ENCODE measurements around the gene DNAAF2. TPM values are rescaled to one million over a fixed set of nuclear protein-coding genes. Genes with fewer than 3 reads are reported as not detected.
"Not testable (repeated sequence)": the region's sequence is repeated elsewhere in the genome, so short reads cannot be mapped to it uniquely, and the experiment has no call there.

The DNAAF2 gene
- total RNA-seq, 1 donor from 2014 or later, result 12.3 TPM

GRCh38 chr14:49584981-49585640, 49.9 kb downstream of the DNAAF2 start:
- Mint-ChIP-seq H3K36me3 (ENCODE audit: low read depth) (peaks cover 54% of the 10 kb centered on the region), H3K4me1 (peaks cover 37% of the 10 kb centered on the region), H3K4me3 (peak overlapping the region; percentile 89), H3K27ac (peak overlapping the region; percentile 99)
- intact Hi-C loops (cut with micrococcal nuclease), result loop anchor here (5.0 to 10.0 kb wide), 3 partner anchors 123 to 1510 kb away; partner anchors contain the start of genes MAP4K5 and TRIM9
- H3K27me3 Mint-ChIP-seq, H3K9me3 Mint-ChIP-seq: not testable (repeated sequence)
- DNase-seq, result peak; percentile 68

DNA sequence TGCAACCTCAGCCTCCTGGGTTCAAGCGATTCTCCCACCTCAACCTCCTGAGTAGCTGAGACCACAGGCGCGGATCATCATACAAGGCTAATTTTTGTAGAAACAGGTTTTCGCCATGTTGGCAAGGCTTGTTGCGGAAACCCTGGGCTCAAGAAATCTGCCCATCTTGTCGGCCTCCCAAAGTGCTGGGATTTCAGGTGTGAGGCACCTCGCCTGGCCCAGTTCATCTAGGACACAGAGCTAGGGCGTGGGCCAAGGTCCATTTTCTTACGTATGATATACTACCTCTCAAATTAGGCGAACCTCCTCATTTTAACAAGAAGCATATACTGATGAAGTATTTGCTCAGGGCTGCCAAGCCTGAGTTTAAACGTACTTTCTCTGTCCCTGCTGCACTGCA, 51.0 kb downstream of the DNAAF2 start:
- Mint-ChIP-seq H3K27me3 (peaks cover 3% of the 10 kb centered on the region), H3K9me3 (no peaks in the 10 kb centered on the region), H3K36me3 (ENCODE audit: low read depth) (peaks cover 60% of the 10 kb centered on the region), H3K4me3 (peak overlapping the region; percentile 89), H3K4me1 (peaks cover 42% of the 10 kb centered on the region), H3K27ac (peak overlapping the region; percentile 99)
- intact Hi-C loops (cut with micrococcal nuclease), result loop anchor here (10.0 kb wide), 1 partner anchor 1511 kb away; the partner anchor contains the start of gene TRIM9
- no peak for DNase-seq

DNA sequence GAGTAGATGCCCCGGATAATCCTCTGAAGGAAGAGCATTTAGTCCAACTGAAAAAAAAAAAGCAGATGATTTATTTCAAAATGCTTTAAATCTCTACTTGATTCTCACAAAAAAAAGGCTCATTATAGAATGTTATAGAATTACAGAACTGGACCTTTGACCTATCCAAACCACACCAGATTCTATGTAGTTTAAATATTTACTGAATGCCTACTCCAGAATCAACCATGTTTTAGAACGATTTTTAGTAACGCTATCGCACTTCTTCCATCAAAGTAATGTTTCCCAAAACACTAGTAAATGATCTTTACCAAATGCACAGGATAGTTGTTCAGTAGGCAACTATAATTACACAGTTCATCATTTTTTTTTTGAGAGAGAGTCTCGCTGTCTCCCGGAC, 51.4 kb downstream of the DNAAF2 start:
- Mint-ChIP-seq H3K36me3 (ENCODE audit: low read depth) (peaks cover 62% of the 10 kb centered on the region), H3K4me3 (peak overlapping the region; percentile 89), H3K4me1 (peaks cover 46% of the 10 kb centered on the region), H3K9me3 (no peaks in the 10 kb centered on the region), H3K27ac (peak overlapping the region; percentile 62), H3K27me3 (peaks cover 3% of the 10 kb centered on the region)
- DNase-seq, result no peak
- intact Hi-C loops (cut with micrococcal nuclease), result loop anchor here (10.0 kb wide), 1 partner anchor 1511 kb away; the partner anchor contains the start of gene TRIM9

- Mint-ChIP-seq H3K27ac (no peak overlapping the region), H3K27me3 (peaks cover 3% of the 10 kb centered on the region), H3K36me3 (ENCODE audit: low read depth) (peaks cover 71% of the 10 kb centered on the region), H3K4me3 (peak overlapping the region; percentile 4), H3K9me3 (no peaks in the 10 kb centered on the region), H3K4me1 (peaks cover 46% of the 10 kb centered on the region)
- intact Hi-C loops (cut with micrococcal nuclease), result loop anchor here (10.0 kb wide), 1 partner anchor 1512 kb away; the partner anchor contains the start of gene TRIM9
- DNase-seq, result no peak
Measured at GRCh38 chr14:49582113-49582977, 52.7 kb downstream of the DNAAF2 start.

DNA sequence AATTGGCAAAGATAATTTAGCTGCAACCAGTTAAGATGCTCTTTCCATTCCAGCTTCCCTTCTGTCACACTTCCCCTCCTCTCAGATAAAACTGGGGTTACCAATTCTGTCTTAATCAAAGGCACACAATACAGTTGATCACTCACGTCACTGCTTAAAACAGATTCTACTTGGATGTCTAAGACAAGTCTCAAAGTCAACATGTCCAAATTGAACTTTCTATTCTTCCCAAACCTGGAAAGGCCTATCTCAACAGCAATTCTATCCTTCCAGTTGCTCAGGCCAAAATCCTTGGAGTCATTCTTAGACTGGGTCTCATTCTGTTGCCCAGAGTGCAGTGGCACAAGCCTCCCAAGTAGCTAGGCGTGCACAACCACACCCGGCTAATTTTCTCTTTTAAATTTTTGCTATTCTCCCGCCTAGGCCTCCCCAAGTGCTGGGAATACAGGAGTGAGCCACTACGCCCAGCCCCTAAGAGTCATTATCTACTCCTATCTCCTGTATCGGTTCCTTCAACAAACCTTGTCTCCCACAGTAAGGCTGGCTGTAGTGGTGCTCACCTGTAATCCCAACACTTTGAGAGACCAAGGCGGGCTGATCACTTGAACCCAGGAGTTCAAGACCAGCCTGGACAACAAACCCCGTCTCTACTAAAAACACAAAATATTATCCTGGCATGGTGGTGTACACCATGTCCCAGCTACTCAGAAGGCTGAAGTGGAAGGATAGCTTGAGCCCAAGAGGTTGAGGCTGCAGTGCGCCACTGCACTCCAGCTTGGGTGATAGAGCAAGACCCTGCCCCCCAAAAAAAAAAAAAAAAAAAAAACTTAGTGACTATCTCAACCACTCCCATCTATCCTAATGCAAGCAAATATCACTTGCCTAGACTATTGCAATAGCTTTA, 53.6 kb downstream of the DNAAF2 start:
- no peaks in the 10 kb centered on the region for H3K9me3 Mint-ChIP-seq
- intact Hi-C loops (cut with micrococcal nuclease), result loop anchor here (10.0 kb wide), 1 partner anchor 1513 kb away; the partner anchor contains the start of gene TRIM9
- peaks cover 3% of the 10 kb centered on the region for H3K27me3 Mint-ChIP-seq
- peak overlapping the region; percentile 4 for H3K4me3 Mint-ChIP-seq
- H3K36me3 Mint-ChIP-seq (ENCODE audit: low read depth), result peaks cover 78% of the 10 kb centered on the region
- H3K27ac Mint-ChIP-seq, result peak overlapping the region; percentile 30
- DNase-seq, result no peak
- H3K4me1 Mint-ChIP-seq, result peaks cover 47% of the 10 kb centered on the region

GRCh38 chr14:49579841-49580240, 55.2 kb downstream of the DNAAF2 start:
- peaks cover 44% of the 10 kb centered on the region for H3K4me1 Mint-ChIP-seq

GRCh38 chr14:49578141-49578540, 56.9 kb downstream of the DNAAF2 start:
- H3K9me3 Mint-ChIP-seq, result no peaks in the 10 kb centered on the region
- intact Hi-C loops (cut with micrococcal nuclease), result no loop called here
- H3K4me1 Mint-ChIP-seq, result peaks cover 39% of the 10 kb centered on the region
- H3K4me3 Mint-ChIP-seq, result no peak overlapping the region
- peaks cover 69% of the 10 kb centered on the region for H3K36me3 Mint-ChIP-seq (ENCODE audit: low read depth)
- no peaks in the 10 kb centered on the region for H3K27me3 Mint-ChIP-seq
- DNase-seq, result no peak
- no peak overlapping the region for H3K27ac Mint-ChIP-seq

More at GRCh38 chr14:49579841-49580240, 55.2 kb downstream of the DNAAF2 start:
- Mint-ChIP-seq H3K36me3 (ENCODE audit: low read depth) (peaks cover 70% of the 10 kb centered on the region), H3K4me3 (no peak overlapping the region), H3K27ac (peak overlapping the region; percentile 2), H3K9me3 (no peaks in the 10 kb centered on the region), H3K27me3 (no peaks in the 10 kb centered on the region)
- intact Hi-C loops (cut with micrococcal nuclease), result loop anchor here (10.0 kb wide), 1 partner anchor 1515 kb away; the partner anchor contains the start of gene TRIM9
- DNase-seq, result no peak

Other genes with a start within 250 kb of the DNAAF2 start
- 1,960 and 2,033 TPM in 2 replicates for gene RPS29, start 48.9 kb downstream of the DNAAF2 start, total RNA-seq
- 47.7 and 50.4 TPM in 2 replicates for gene LRR1, start 36.3 kb downstream of the DNAAF2 start, total RNA-seq
- 221 and 229 TPM in 2 replicates for gene RPL36AL, start 14.6 kb downstream of the DNAAF2 start, total RNA-seq
- gene MGAT2, start 14.4 kb downstream of the DNAAF2 start, total RNA-seq, result 45.6 and 48.5 TPM in 2 replicates
- 52.8 and 58.4 TPM in 2 replicates for gene POLE2, start 53.0 kb upstream of the DNAAF2 start, total RNA-seq
- gene KLHDC1, start 57.9 kb upstream of the DNAAF2 start, total RNA-seq, result 0.95 and 0.96 TPM in 2 replicates
- 24.6 and 28.0 TPM in 2 replicates for gene KLHDC2, start 132.9 kb upstream of the DNAAF2 start, total RNA-seq
- gene NEMF, start 217.5 kb upstream of the DNAAF2 start, total RNA-seq, result 65.8 and 75.4 TPM in 2 replicates